HL-60 (cell line): Measurements from ENCODE around the gene EIF4G3.

ENCODE experiments used
- DNase-seq, 2 experiments: peaks; one replicate each; pipeline ENCODE4 v3.0.0-alpha.2; 2010 to 2020; ENCODE audit warnings: low read depth in 1 of 2, low spot score in 1 of 2
- H3K27ac ChIP-seq: fragments of 250-450 bp; sonication (Bioruptor Pico); replicated peaks from 2 replicates; pipeline ENCODE4 v1.5.1; 2020; ENCODE audit warnings: mild to moderate bottlenecking, moderate library complexity
- H3K27me3 ChIP-seq: fragments of 250-450 bp; sonication (Bioruptor Pico); 2 replicates; pipeline ENCODE4 v1.5.1; 2021; ENCODE audit warnings: mild to moderate bottlenecking, moderate library complexity; ENCODE audit not compliant: insufficient read depth, poor library complexity, severe bottlenecking
- H3K4me3 ChIP-seq: replicated peaks from 2 replicates; pipeline ENCODE4 v1.5.1; 2011; ENCODE audit warnings: mild to moderate bottlenecking, control low read depth, low read length; ENCODE audit not compliant: insufficient read depth
- CTCF ChIP-seq: IDR thresholded peaks from one replicate; pipeline ENCODE4 v1.5.1; 2011; ENCODE audit warnings: low read length, control low read depth, inconsistent platforms; ENCODE audit not compliant: insufficient read depth
- GABPA ChIP-seq: IDR thresholded peaks from 2 replicates; pipeline ENCODE4 v1.6.1; 2012; ENCODE audit warnings: low read depth
- POLR2AphosphoS5 ChIP-seq: IDR thresholded peaks from 2 replicates; pipeline ENCODE4 v1.6.1; 2012; ENCODE audit warnings: low read depth
- REST ChIP-seq: IDR thresholded peaks from 2 replicates; pipeline ENCODE4 v1.6.1; 2012; ENCODE audit warnings: low read depth; ENCODE audit not compliant: insufficient replicate concordance
- SPI1 ChIP-seq: IDR thresholded peaks from 2 replicates; pipeline ENCODE4 v1.6.1; 2012; ENCODE audit warnings: low read depth, mild to moderate bottlenecking, borderline replicate concordance

The EIF4G3 gene

GRCh38 chr1:21118167-21118566, 58.5 kb downstream of the EIF4G3 start:
- H3K27me3 ChIP-seq = no peaks in the 10 kb centered on the region
- peak overlapping the region; percentile 36; the same call in 1 of the 2 replicates for H3K27ac ChIP-seq
- H3K4me3 ChIP-seq = no peak overlapping the region
- TF ChIP-seq GABPA = no peak
- TF ChIP-seq CTCF = no peak
- no peak for TF ChIP-seq SPI1
- no peak for TF ChIP-seq REST
- no peak for TF ChIP-seq POLR2AphosphoS5
- DNase-seq = no peak

- Histone ChIP-seq H3K4me3 (no peak overlapping the region), H3K27me3 (no peaks in the 10 kb centered on the region), H3K27ac (peak overlapping the region; percentile 36; the same call in 1 of the 2 replicates)
- peak in 1 of 2 experiments; percentile 33 for DNase-seq
- no peak for TF ChIP-seq POLR2AphosphoS5
- peak; percentile 84 for TF ChIP-seq SPI1
- TF ChIP-seq REST = no peak
- no peak for TF ChIP-seq CTCF
These were observed 59.1 kb downstream of the EIF4G3 start for GRCh38 chr1:21117597-21118001.

GRCh38 chr1:21117159-21117558, 59.5 kb downstream of the EIF4G3 start:
- Histone ChIP-seq H3K27ac (peak overlapping the region; percentile 25; the same call in 1 of the 2 replicates), H3K27me3 (no peaks in the 10 kb centered on the region), H3K4me3 (no peak overlapping the region)
- no peak for DNase-seq
- no peak for TF ChIP-seq REST
- TF ChIP-seq GABPA = no peak
- TF ChIP-seq CTCF = no peak
- TF ChIP-seq POLR2AphosphoS5 = no peak
- TF ChIP-seq SPI1 = no peak
